VCaP (cell line): Measurements from ENCODE around the gene GALM.

Experiments
- H3K27ac ChIP-seq: fragments of 450-650 bp; 2 replicates; pipeline ENCODE4 v1.5.1; 2017
- CTCF ChIP-seq: fragments of 450-650 bp; conservative IDR thresholded peaks from 2 replicates; pipeline ENCODE4 v1.5.1; 2017; ENCODE audit warnings: mild to moderate bottlenecking, moderate library complexity

GALM gene

DNA sequence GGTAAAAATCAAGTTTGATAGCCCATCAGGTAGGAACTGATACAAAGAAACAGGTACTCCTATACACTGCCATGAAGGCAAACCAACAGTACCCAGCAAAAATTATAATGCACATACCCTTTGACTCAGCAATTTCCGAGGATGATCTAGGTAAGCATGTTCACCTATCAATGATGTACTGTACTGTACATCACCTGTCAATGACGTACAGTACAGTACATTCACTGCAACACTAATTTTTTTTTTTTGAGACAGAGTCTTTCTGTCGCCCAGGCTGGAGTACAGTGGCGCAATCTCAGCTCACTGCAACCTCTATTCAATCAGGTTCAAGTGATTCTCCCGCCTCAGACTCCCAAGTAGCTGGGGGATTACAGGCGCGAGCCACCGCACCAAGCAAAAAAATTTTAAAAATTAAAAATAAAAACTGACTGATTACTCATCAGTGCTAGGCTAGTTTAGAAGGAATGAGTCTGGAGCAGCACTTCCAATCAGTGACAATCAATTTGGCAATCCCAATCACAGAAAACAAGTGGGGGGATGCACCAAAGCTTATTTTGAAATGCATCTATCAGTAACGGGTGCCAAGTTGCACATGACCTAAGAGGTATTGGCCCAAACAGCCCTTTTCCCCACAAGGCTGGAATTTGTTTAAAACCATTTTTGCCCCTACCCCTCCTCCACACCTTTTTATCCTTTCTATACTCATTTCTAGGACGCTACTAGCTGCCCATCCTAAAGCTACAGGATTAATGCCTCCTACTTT is 77.1 kb downstream of the GALM start:
- H3K27ac ChIP-seq = peak overlapping the region; percentile 25
- no peak for TF ChIP-seq CTCF

- no peak for TF ChIP-seq CTCF
- H3K27ac ChIP-seq = peak overlapping the region; percentile 95
Measured at GRCh38 chr2:38743672-38744398, 77.9 kb downstream of the GALM start.

GRCh38 chr2:38744399-38744780 is 78.5 kb downstream of the GALM start:
- no peak for TF ChIP-seq CTCF
- H3K27ac ChIP-seq = peak overlapping the region; percentile 95

- TF ChIP-seq CTCF = no peak
- H3K27ac ChIP-seq = peak overlapping the region; percentile 95
Measured at GRCh38 chr2:38745267-38745666, 79.4 kb downstream of the GALM start.

DNA sequence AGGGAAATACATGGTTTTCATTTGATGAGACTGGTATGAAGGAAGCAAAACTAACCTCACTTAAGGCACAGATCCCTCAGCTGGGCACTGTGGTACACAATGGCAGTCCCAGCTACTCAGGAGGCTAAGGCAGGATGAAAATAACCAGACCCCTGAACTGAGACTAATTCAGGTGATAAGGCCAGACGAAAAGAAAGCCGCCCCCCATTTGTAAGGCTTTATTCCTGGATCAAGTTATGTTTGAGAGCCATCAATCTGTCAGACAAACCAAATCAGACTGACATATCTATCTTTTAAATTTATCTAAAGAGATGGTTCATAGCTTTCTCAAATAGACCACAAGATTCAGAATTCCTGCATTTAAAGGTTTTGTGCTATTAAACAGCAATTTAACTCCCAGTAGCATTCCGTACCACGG is 81.1 kb downstream of the GALM start:
- peak overlapping the region; percentile 95 for H3K27ac ChIP-seq
- no peak for TF ChIP-seq CTCF

DNA sequence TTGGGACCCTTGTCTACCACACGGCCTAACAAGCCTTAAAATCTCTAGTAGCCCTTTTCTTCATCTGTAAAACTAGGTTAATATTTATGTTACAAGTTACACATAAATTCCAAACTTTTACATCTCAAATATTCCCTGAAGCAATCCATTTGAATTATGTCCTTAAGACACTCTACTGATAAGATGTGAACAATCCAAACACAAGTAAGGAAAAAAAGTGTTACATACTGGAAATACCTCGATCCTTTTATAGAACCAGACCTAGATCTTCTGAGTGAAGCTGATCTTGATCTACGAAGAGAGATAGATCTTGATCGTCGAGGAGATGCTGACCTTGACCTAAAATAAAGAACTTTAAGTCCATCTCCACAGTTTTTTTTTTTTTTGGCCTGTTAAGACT is 81.9 kb downstream of the GALM start:
- no peak for TF ChIP-seq CTCF
- peak overlapping the region; percentile 95 for H3K27ac ChIP-seq

- H3K27ac ChIP-seq = peak overlapping the region; percentile 95
- no peak for TF ChIP-seq CTCF
Measured at GRCh38 chr2:38748391-38748790, 82.5 kb downstream of the GALM start.
